Gastrocnemius medialis (tissue), 4 donors: ENCODE results near the gene NEK9. TPM values are rescaled to one million over a fixed set of nuclear protein-coding genes. Genes with fewer than 3 reads are reported as not detected.

Source experiments
- ATAC-seq, 2 donors: fragments of 150-250 bp; one replicate each; pipeline ENCODE4 v1.9.1; 2016
- DNase-seq, 2 donors: peaks; one replicate each; pipeline ENCODE4 v3.0.0-alpha.2; 2019
- H3K27ac ChIP-seq, 4 donors: fragments of 200-600 bp; sonication (generic); 1 replicate in 1 of 4; 2 replicates in 3 of 4; pipeline ENCODE4 v1.5.1; 2016 to 2018; ENCODE audit warnings: mild to moderate bottlenecking in 2 of 4, moderate library complexity in 1 of 4
- H3K27me3 ChIP-seq, 3 donors: fragments of 200-600 bp; sonication (generic) in 2 of 3; 1 replicate in 1 of 3; 2 replicates in 2 of 3; pipeline versions ENCODE4 v1.5.1 to v1.6.0; 2016 to 2019; ENCODE audit warnings: mild to moderate bottlenecking in 1 of 3, moderate library complexity in 1 of 3
- H3K36me3 ChIP-seq, 2 donors: fragments of 200-600 bp; sonication (generic) in 1 of 2; one replicate each; pipeline ENCODE4 v1.5.1; 2017 to 2018
- H3K4me1 ChIP-seq, 2 donors: fragments of 200-600 bp; sonication (generic) in 1 of 2; one replicate each; pipeline ENCODE4 v1.5.1; 2016 to 2017; ENCODE audit warnings: mild to moderate bottlenecking in 2 of 2
- H3K4me3 ChIP-seq, 4 donors: fragments of 200-600 bp; sonication (generic) in 3 of 4; 1 replicate in 1 of 4; 2 replicates in 3 of 4; pipeline ENCODE4 v1.5.1; 2016 to 2019; ENCODE audit warnings: mild to moderate bottlenecking in 2 of 4
- H3K9me3 ChIP-seq, 3 donors: fragments of 200-600 bp; sonication (generic) in 2 of 3; 1 replicate in 1 of 3; 2 replicates in 2 of 3; pipeline ENCODE4 v1.5.1; 2016 to 2019
- CTCF ChIP-seq, 5 experiments: fragments of 450-650 bp in 3 of 5; fragments of 200-600 bp in 2 of 5; sonication (generic) in 2 of 5; IDR thresholded peaks in 4 of 5; conservative IDR thresholded peaks in 1 of 5; 1 replicate in 4 of 5; 2 replicates in 1 of 5; pipeline ENCODE4 v1.5.1; 2016 to 2019; ENCODE audit warnings: antibody characterized with exemption in 5 of 5, mild to moderate bottlenecking in 3 of 5, moderate library complexity in 3 of 5
- POLR2A ChIP-seq, 2 donors: fragments of 450-650 bp; IDR thresholded peaks; one replicate each; pipeline ENCODE4 v1.6.1; 2017; ENCODE audit warnings: antibody characterized with exemption in 2 of 2, mild to moderate bottlenecking in 2 of 2, moderate library complexity in 2 of 2
- in situ Hi-C, 4 donors: fragments of 200-750 bp; cut with MboI; loops; one replicate each; pipeline versions ENCODE4 v1.15.0 to v1.8.0; 2017; ENCODE audit warnings: low sequenced_read_pairs in 4 of 4
- intact Hi-C: fragments of 100-400 bp; cut with DNase I; formaldehyde crosslinking; loops from one replicate; pipeline ENCODE4 v1.15.1; 2023; ENCODE audit warnings: low total_unique reads
- total RNA-seq, 4 donors: library from RNA; depleted of rRNA; stranded (reverse); fragments of >200 nt; gene quantifications; one replicate each; pipeline versions ENCODE4 v1.1.0 to v1.2.3, GENCODE V29; 2016

Gene NEK9
- total RNA-seq = 10 to 100 TPM; 36.3 to 93.2 (median 42.6) TPM

DNA sequence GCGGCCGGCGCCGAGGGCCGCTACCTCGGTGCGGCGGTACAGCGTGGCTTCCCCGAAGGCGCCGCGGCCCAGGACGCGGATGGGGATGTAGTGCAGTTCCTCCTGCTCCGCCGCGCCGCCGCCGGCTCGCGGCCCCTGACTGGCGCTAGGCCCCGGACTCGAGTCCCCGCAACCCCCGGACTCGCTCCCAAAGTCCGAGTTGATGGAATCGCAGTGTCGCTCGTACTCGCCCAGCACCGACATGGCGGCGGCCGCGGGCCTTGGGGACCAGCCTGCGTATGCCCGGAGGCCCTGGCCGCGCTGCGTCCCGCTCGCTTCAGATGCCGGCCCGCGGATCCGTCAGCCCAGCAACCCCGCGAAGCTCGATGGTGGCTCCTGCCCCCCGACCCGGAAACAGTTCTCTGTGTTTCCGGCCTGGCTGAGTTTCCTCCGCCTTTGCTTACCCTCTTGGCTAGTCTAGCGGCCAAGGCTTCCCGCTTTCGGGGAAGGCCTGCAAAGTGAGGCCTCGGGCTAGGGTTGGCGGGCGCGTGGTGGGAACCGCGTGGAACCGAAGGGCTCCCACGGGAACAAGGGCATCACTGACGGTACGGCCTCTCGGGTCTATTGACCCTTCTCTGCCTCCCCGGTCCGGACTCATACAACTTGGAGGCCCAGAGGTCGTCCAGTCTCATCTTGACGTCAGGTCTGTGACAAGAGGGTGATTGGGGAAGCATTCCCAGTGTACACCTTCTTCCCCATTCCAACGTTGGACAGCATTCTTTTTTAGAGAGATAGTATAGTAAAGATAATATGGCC is at the start of gene NEK9:
Gene NEK9, minus strand, starts transcription at position 370 of the 795 bp plus-strand sequence. Its CDS starts 127 bp downstream, at position 243.
- Histone ChIP-seq H3K4me1 (peaks cover 36 to 40% of the 10 kb centered on the region in 2 donors), H3K36me3 (peaks cover 0 to 13% of the 10 kb centered on the region in 2 donors), H3K4me3 (peak within 1 kb of the TSS; percentile 78 to 96 (median 86)), H3K27me3 (no peaks in the 10 kb centered on the region), H3K27ac (peak within 1 kb of the TSS; percentile 93 to 98 (median 96)), H3K9me3 (no peaks in the 10 kb centered on the region)
- in situ Hi-C loops (loop anchor here in 2 of 4 donors (10.0 to 25.0 kb wide), 2 partner anchors 360 to 368 kb away; no protein-coding TSS in a partner anchor), intact Hi-C loops (no loop called here)
- TF ChIP-seq POLR2A (IDR thresholded peaks at IDR 0.05) (peak; percentile 87 to 90), CTCF (IDR thresholded peaks at IDR 0.05 in 4 of 5, conservative IDR thresholded peaks at IDR 0.05 in 1 of 5) (no peak)
- peak; percentile 95 to 98 for ATAC-seq
- peak; percentile 86 to 90 for DNase-seq

DNA sequence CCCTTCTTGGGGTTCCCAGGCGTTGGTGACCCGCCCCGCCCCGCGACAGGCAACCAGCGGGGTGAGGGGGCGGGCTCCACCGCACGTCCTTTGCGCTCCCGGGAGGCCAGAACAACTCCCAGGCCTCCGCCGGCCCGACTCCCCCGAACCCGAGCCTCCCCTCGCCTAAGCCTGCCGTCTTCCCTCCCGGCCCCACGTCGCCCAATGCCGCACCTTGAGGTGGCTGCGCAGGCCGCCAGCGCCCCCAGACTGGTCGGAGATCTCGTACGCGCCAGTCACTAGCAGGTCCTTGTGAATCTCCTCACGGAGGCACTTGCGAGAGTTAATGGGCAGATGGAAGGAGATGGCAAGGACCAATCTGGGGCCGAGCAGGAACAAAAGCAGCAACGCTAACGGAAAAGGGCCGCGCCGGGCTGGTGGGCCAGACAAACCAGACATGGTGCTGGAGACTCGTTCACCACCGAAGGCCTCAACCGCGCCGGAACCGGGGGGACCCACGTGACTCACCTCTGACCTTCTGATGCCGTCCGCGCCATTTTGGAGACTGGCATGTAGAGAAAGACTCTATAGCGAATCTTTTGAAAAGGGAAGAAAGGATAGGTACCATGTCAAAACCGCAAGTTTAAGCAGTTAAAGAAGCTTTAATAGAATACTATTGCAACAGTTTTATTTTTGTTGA is 49.4 kb upstream of the NEK9 start, which contains the start of gene TMED10:
Gene TMED10, minus strand, starts transcription at position 471 of the 679 bp plus-strand sequence. Its CDS starts 33 bp downstream, at position 438.
- H3K36me3 ChIP-seq = no peaks in the 10 kb centered on the region
- intact Hi-C loops = loop anchor here (1.0 to 2.0 kb wide), 5 partner anchors 26 to 118 kb away; no protein-coding TSS in a partner anchor
- TF ChIP-seq POLR2A (IDR thresholded peaks at IDR 0.05) (peak; percentile 84 to 88), CTCF (IDR thresholded peaks at IDR 0.05 in 4 of 5, conservative IDR thresholded peaks at IDR 0.05 in 1 of 5) (peak in 2 of 5 experiments; percentile 12 to 15)
- peak within 1 kb of the TSS; percentile 98 to 100 (median 98) for H3K27ac ChIP-seq
- H3K27me3 ChIP-seq = no peaks in the 10 kb centered on the region
- H3K9me3 ChIP-seq = no peaks in the 10 kb centered on the region
- H3K4me3 ChIP-seq = peak within 1 kb of the TSS; percentile 78 to 97 (median 92)
- in situ Hi-C loops = no loop called here
- peaks cover 33 to 35% of the 10 kb centered on the region in 2 donors for H3K4me1 ChIP-seq
- ATAC-seq (peak; percentile 93), DNase-seq (peak; percentile 86 to 87)

- DNase-seq = no peak
- no peak for TF ChIP-seq CTCF (IDR thresholded peaks at IDR 0.05 in 4 of 5, conservative IDR thresholded peaks at IDR 0.05 in 1 of 5)
- no peak for TF ChIP-seq POLR2A (IDR thresholded peaks at IDR 0.05)
- Histone ChIP-seq H3K9me3 (no peaks in the 10 kb centered on the region), H3K4me1 (peaks cover 33 to 35% of the 10 kb centered on the region in 2 donors), H3K36me3 (no peaks in the 10 kb centered on the region), H3K27ac (peak overlapping the region; percentile 98 to 100 (median 98)), H3K4me3 (peak overlapping the region; percentile 78 to 97 (median 92)), H3K27me3 (no peaks in the 10 kb centered on the region)
- ATAC-seq = peak in 1 of 2 donors; percentile 2
- intact Hi-C loops = loop anchor here (1.0 to 2.0 kb wide), 5 partner anchors 25 to 119 kb away; no protein-coding TSS in a partner anchor
- in situ Hi-C loops = no loop called here
Measured at GRCh38 chr14:75175677-75176141, 48.9 kb upstream of the NEK9 start.

GRCh38 chr14:75174066-75174465 is 47.2 kb upstream of the NEK9 start:
- in situ Hi-C loops = no loop called here
- Histone ChIP-seq H3K27me3 (no peaks in the 10 kb centered on the region), H3K4me1 (peaks cover 36 to 40% of the 10 kb centered on the region in 2 donors), H3K9me3 (no peaks in the 10 kb centered on the region), H3K27ac (peak overlapping the region; percentile 98 to 100 (median 98)), H3K36me3 (no peaks in the 10 kb centered on the region), H3K4me3 (peak overlapping the region in 1 of 4 donors; percentile 96)
- DNase-seq (no peak), ATAC-seq (no peak)
- intact Hi-C loops = no loop called here
- no peak for TF ChIP-seq POLR2A (IDR thresholded peaks at IDR 0.05)
- no peak for TF ChIP-seq CTCF (IDR thresholded peaks at IDR 0.05 in 4 of 5, conservative IDR thresholded peaks at IDR 0.05 in 1 of 5)
